Peyer's patch (tissue), 4 donors: ENCODE results near the gene RPEL1. TPM values are rescaled to one million over a fixed set of nuclear protein-coding genes. Genes with fewer than 3 reads are reported as not detected.
"Not testable (repeated sequence)": the region's sequence is repeated elsewhere in the genome, so short reads cannot be mapped to it uniquely, and the experiment has no call there.

Experiments used
- DNase-seq, 3 donors: peaks; one replicate each; pipeline ENCODE4 v3.0.0-alpha.2; 2017 to 2019
- H3K27ac ChIP-seq, 4 donors: fragments of 200-600 bp; sonication (generic); one replicate each; pipeline ENCODE4 v1.5.1; 2016 to 2019
- H3K27me3 ChIP-seq, 2 donors: fragments of 200-600 bp; sonication (generic); one replicate each; pipeline ENCODE4 v1.5.1; 2019
- H3K36me3 ChIP-seq, 3 donors: fragments of 200-600 bp; sonication (generic); one replicate each; pipeline ENCODE4 v1.5.1; 2016 to 2019
- H3K4me1 ChIP-seq, 4 donors: fragments of 200-600 bp; sonication (generic); one replicate each; pipeline ENCODE4 v1.5.1; 2016 to 2019
- H3K4me3 ChIP-seq, 4 donors: fragments of 200-600 bp; sonication (generic); 1 replicate in 3 of 4; 2 replicates in 1 of 4; pipeline ENCODE4 v1.5.1; 2016 to 2019; ENCODE audit warnings: mild to moderate bottlenecking in 1 of 4
- H3K9me3 ChIP-seq, 4 donors: fragments of 200-600 bp; sonication (generic); one replicate each; pipeline ENCODE4 v1.5.1; 2016 to 2019; ENCODE audit warnings: mild to moderate bottlenecking in 1 of 4
- POLR2A ChIP-seq, 2 donors: fragments of 450-650 bp; IDR thresholded peaks; one replicate each; pipeline ENCODE4 v1.5.1; 2017; ENCODE audit warnings: antibody characterized with exemption in 2 of 2, mild to moderate bottlenecking in 2 of 2, moderate library complexity in 2 of 2
- total RNA-seq, 4 donors: library from RNA; depleted of rRNA; stranded (reverse); fragments of >200 nt; gene quantifications; one replicate each; pipeline ENCODE4 v1.1.0, GENCODE V29; 2016
- TF ChIP-seq, protein P1 (sequence below), 6 experiments: fragments of 450-650 bp in 4 of 6; fragments of 200-600 bp in 2 of 6; sonication (generic) in 1 of 6; IDR thresholded peaks; one replicate each; pipeline ENCODE4 v1.5.1; 2017 to 2019; ENCODE audit warnings: antibody characterized with exemption in 6 of 6, mild to moderate bottlenecking in 3 of 6, moderate library complexity in 1 of 6

The RPEL1 gene
- total RNA-seq, 4 donors from 2014 or later, result 0.40 to 0.88 TPM; not detected in 2

DNA sequence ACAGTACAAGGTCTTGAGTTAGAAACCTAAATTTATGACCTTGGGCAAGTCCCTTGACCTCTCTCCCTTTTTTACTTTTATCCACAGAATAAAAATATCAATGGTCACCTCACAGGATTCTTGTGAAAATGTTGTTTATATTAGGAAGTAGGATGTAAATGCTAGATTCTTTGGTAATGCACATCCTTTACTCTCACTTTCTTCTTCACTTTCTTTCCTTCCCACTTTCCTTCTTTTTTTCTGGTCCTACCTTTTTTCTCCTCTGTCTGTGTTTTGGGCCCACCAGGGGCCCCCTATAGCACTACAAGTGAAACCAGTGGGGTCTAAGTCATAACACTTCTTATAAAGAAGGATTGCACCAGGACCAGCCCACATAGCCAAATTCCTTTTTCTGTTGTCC, 12.1 kb downstream of the RPEL1 start:
- Histone ChIP-seq H3K27ac (no peak overlapping the region), H3K4me3 (no peak overlapping the region), H3K36me3 (no peaks in the 10 kb centered on the region), H3K9me3 (no peaks in the 10 kb centered on the region), H3K4me1 (no peaks in the 10 kb centered on the region), H3K27me3 (no peaks in the 10 kb centered on the region)
- no peak for TF ChIP-seq POLR2A (IDR thresholded peaks at IDR 0.05)
- TF ChIP-seq, protein P1, sequence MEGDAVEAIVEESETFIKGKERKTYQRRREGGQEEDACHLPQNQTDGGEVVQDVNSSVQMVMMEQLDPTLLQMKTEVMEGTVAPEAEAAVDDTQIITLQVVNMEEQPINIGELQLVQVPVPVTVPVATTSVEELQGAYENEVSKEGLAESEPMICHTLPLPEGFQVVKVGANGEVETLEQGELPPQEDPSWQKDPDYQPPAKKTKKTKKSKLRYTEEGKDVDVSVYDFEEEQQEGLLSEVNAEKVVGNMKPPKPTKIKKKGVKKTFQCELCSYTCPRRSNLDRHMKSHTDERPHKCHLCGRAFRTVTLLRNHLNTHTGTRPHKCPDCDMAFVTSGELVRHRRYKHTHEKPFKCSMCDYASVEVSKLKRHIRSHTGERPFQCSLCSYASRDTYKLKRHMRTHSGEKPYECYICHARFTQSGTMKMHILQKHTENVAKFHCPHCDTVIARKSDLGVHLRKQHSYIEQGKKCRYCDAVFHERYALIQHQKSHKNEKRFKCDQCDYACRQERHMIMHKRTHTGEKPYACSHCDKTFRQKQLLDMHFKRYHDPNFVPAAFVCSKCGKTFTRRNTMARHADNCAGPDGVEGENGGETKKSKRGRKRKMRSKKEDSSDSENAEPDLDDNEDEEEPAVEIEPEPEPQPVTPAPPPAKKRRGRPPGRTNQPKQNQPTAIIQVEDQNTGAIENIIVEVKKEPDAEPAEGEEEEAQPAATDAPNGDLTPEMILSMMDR (IDR thresholded peaks at IDR 0.05), result no peak
- DNase-seq, result no peak

DNA sequence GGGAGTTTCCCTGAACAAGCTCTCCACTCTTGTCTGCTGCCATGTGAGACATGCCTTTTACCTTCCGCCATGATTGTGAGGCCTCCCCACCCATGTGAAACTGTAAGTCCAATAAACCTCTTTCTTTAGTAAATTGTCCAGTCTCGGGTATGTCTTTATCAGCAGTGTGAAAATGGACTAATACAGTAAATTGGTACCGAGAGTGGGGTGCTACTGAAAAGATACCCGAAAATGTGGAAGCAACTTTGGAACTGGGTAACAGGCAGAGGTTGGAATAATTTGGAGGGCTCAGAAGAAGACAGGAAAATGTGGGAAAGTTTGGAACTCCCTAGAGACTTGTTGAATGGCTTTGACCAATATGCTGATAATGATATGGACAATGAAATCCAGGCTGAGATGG, 13.2 kb downstream of the RPEL1 start:
- not testable (repeated sequence) for H3K9me3 ChIP-seq, DNase-seq, H3K27ac ChIP-seq, H3K4me1 ChIP-seq, H3K36me3 ChIP-seq, H3K4me3 ChIP-seq, H3K27me3 ChIP-seq

DNA sequence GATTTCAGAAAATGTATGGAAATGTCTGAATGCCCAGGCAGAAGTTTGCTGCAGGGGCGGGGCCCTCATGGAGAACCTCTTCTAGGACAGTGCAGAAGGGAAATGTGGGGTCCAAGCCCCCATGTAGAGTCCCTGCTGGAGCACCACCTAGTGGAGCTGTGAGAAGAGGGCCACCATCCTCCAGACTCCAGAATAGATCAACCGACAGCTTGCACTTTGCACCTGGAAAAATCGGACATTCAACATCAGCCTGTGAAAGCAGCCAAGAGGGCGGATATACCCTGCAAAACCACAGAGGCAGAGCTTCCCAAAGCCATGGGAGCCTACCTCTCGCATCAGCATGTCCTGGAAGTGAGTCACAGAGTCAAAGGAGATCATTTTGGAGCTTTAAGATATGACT, 14.3 kb downstream of the RPEL1 start:
- no peaks in the 10 kb centered on the region for H3K4me1 ChIP-seq
- TF ChIP-seq, protein P1 (IDR thresholded peaks at IDR 0.05), result no peak
- no peak for TF ChIP-seq POLR2A (IDR thresholded peaks at IDR 0.05)
- no peaks in the 10 kb centered on the region for H3K9me3 ChIP-seq
- H3K27me3 ChIP-seq, result no peaks in the 10 kb centered on the region
- no peaks in the 10 kb centered on the region for H3K36me3 ChIP-seq
- no peak overlapping the region for H3K27ac ChIP-seq
- DNase-seq, result no peak
- no peak overlapping the region for H3K4me3 ChIP-seq

DNA sequence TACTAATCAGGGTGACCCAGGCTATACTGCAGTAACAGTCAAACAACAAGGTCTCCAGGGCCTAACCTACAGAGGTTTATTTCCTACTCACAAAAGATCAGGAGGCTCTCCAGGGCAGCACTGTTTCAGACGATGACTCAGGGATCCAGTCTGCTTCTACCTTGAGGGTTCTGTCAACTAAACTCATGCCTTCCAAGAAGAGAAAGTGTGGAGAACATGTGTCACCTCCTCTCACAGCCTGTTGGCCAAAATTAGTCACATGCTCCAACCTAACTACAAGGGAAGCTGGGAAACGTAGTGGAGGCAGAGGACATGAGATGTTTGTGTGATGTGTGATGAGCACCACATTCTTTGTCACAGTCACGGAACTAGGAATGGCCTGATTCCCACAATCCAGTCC, 16.5 kb downstream of the RPEL1 start:
- Histone ChIP-seq H3K9me3 (no peaks in the 10 kb centered on the region), H3K27ac (no peak overlapping the region), H3K27me3 (no peaks in the 10 kb centered on the region), H3K36me3 (no peaks in the 10 kb centered on the region), H3K4me3 (no peak overlapping the region), H3K4me1 (no peaks in the 10 kb centered on the region)
- no peak for TF ChIP-seq POLR2A (IDR thresholded peaks at IDR 0.05)
- TF ChIP-seq, protein P1 (IDR thresholded peaks at IDR 0.05), result no peak
- no peak for DNase-seq

DNA sequence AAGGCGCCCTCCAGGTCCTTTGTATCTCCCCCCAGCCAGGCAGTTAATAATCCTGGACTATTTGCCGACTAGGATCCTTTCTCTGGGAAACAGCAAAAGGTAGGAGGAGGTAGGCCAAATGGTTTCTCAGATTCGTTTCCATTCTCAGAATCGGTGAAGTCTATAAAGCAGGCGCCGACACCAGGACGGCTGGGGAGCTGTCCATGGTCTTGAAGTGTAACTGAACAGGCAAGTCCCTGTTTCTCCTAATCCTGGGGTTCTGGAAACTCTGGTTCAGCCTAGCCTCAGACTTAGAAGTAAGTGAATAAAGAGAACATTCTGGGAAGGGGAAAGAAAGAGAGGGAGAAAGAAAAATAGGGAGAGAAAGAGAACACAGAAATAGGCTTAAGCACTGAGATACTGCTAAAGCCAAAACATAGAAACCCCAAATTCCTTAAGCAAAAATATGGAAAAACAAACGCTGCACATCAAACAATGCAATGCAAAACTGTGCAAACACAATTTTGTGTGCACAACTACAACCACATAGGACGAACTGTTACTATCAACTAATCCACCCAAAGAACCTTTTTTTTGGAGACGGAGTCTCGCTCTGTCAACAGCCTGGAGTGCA, 20.1 kb downstream of the RPEL1 start:
- TF ChIP-seq, protein P1 (IDR thresholded peaks at IDR 0.05), result no peak
- no peak for TF ChIP-seq POLR2A (IDR thresholded peaks at IDR 0.05)
- Histone ChIP-seq H3K4me3 (no peak overlapping the region), H3K27ac (no peak overlapping the region), H3K4me1 (no peaks in the 10 kb centered on the region), H3K27me3 (no peaks in the 10 kb centered on the region), H3K9me3 (no peaks in the 10 kb centered on the region), H3K36me3 (no peaks in the 10 kb centered on the region)
- DNase-seq, result peak in 1 of 3 donors; percentile 54

DNA sequence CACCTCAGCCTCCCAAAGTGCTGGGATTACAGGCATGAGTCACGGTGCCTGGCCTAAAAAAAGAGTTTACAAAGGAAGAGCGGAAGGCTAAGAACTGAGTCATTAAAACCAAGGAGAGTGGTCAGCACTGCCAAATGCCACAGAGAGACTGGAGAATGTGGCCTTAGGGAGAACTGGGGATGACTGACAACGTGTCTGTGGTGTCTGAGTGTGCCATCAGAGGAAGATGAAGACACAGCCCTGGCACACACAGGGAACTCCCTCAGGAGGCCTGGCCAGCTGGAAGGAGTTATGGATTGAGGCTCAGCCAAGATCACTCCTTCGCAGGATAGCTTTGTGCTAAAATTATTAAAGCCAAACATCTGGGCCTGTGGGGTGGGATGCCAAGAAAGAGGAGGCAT, 27.4 kb downstream of the RPEL1 start:
- H3K27me3 ChIP-seq, result peaks cover 0 to 21% of the 10 kb centered on the region in 2 donors
- H3K4me1 ChIP-seq, result peaks cover 0 to 16% (median 4%) of the 10 kb centered on the region in 4 donors
- DNase-seq, result no peak
- H3K4me3 ChIP-seq, result no peak overlapping the region
- TF ChIP-seq, protein P1 (IDR thresholded peaks at IDR 0.05), result no peak
- no peak for TF ChIP-seq POLR2A (IDR thresholded peaks at IDR 0.05)
- no peaks in the 10 kb centered on the region for H3K9me3 ChIP-seq
- H3K36me3 ChIP-seq, result no peaks in the 10 kb centered on the region
- no peak overlapping the region for H3K27ac ChIP-seq
